Hindlimb muscle (tissue), 1 donor: ENCODE results near the gene FSTL5. TPM values are rescaled to one million over a fixed set of nuclear protein-coding genes. Genes with fewer than 3 reads are reported as not detected.

Source experiments
- DNase-seq: peaks from one replicate; pipeline ENCODE4 v3.0.0-alpha.2; 2013
- polyA plus RNA-seq: library from polyadenylated mRNA; unstranded; fragments of 120-200 nt; gene quantifications from one replicate; pipeline ENCODE4 v1.2.1, GENCODE V29; 2013; ENCODE audit not compliant: insufficient read length

The FSTL5 gene
- polyA plus RNA-seq, 1 donor, result 0.81 TPM

DNA sequence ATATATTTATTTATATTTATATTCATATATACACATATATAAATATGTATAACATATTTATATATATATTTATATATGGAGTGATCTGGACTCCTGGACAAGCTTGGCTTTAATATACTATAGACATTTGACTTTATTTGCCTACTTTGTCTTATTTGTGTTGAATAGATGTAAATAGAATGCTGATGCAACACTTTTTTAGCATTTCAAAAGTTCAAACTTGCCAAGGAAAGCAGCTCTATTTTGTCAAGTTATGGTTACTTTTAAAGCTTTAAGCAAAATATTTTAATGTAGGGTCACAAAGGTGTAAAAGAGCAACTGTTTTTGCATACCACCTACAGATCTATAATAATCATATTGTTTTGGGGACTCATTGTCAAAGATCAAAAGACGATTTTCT lies 61.1 kb downstream of the FSTL5 start:
- no peak for DNase-seq

DNA sequence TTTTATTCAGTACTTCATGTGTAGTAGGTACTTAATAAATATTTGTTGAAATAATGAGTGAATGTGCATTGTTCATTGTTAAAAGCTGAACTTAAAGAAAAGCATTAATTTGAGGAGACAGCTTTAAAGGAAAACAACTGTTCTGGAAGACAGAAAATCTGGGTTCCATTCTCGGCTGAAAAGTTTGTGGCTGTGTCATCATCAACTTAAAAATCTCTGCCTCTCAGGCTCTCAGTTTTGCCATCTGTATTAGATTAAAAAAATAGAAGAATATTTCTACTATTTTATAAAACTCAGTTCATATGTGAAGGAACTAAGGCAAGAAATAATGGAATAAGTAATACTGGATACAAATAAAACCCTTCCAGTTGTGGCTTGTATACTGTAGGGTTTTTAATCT lies 62.5 kb downstream of the FSTL5 start:
- DNase-seq, result no peak

DNA sequence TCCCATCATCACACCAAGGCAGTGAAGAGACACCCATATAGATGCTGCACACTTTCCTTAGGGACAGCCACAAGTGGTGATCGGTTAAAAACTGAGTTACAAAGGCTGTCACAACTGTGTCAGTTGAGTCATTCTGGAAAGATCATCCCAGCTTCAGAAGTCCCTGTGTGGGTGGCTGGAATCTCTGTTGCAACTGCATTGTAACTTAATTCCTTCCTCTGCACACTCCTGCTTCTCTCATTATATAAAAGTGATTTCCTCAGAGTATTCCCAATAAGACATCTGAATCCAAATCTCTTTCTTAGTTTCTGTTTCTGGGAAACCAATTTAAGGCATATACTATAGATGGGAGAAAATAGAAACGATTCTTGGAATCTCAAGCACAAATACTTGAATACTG lies 88.1 kb downstream of the FSTL5 start:
- peak; percentile 19 for DNase-seq

DNA sequence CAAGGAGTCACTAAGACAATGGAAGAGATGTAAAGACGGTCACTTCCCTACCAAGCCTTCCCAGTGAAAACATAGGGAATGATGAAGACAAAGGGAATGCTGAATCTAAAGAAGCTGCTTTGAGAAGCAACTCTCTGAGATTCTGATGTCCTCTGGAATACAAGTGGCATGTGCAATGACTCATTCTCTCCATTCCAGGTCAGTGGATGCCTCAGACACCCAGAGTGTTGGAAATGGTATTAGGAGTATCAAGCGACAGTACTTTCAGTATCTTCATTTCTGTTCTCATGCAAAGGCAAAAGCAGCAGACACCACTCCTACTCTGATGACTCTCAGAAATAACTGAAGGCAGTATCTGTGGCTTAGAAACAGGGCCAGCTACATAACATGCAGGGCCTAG lies 102.6 kb downstream of the FSTL5 start:
- DNase-seq, result no peak

DNA sequence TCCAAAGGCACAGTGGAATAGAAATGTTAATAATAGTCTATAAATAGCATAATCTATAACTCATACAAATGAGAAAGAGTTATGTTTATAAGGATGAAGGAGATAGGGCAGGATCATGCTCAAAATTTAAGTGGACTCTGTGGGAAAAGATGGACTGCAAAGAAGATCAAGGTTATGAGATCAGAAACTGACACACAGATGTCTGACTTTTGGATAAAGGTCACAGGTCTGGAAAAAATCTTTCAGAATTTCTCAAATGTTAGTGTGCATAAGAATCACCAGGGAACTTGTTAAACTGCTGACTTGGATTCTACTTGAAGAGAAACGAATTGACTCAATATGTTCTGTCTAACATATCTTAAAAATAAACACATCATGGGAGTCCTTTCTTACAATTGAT lies 104.1 kb downstream of the FSTL5 start:
- DNase-seq, result no peak

DNA sequence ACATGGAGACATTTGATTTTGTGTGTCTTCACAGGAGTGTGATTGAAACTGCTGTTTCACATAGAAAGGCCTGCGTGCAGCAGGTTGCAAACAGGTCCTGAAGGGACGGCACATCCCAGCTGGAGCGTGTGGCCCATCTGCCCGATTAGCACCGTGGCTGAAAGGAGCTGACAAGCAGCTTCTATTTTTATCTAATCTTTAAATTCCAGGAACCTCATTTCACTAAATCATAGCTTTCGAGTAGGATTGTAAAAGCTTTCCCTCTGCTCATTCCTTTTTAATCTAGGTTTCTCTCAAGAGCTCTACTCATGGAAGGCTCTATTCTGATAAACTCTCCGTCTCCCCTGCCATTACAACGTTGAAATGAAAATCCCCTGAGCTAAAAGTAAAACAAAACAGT lies 106.8 kb downstream of the FSTL5 start:
- DNase-seq, result no peak

DNA sequence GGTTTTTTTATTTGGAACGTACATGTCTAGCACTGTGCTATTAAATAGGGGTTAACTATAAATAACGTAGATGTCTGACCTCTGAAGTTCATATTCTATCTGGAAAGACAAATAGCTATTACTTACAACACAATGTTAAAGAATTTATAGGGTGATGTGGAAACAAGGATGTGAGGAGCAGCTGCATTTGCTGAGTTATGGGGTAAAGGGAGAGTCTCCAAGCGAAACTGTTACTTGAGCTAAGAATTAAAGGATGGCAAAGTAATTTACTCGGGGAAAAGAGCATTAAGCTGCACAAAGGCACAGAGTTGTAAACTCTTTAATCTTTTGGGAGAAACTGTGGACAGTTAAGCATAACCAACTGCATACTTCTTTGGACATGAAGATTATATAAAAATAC lies 117.7 kb downstream of the FSTL5 start:
- peak; percentile 14 for DNase-seq

DNA sequence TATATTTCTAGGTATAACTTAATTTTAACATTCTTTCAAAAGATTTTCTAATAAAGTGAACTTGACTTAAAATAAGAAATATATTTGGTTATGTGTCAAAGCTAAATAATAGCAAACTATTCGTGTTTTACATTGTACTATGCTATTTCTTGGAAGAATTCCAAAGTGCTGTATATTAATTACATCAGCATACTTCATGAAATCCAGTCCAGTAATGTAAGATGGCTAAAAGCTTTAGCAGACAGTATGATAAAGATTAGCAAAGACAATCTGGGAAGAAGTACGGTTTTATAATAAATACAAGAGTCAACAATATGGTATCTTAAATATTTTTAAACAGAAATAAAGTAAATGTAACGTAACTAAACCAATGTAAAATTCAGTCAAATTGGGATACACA lies 125.7 kb downstream of the FSTL5 start:
- DNase-seq, result no peak

DNA sequence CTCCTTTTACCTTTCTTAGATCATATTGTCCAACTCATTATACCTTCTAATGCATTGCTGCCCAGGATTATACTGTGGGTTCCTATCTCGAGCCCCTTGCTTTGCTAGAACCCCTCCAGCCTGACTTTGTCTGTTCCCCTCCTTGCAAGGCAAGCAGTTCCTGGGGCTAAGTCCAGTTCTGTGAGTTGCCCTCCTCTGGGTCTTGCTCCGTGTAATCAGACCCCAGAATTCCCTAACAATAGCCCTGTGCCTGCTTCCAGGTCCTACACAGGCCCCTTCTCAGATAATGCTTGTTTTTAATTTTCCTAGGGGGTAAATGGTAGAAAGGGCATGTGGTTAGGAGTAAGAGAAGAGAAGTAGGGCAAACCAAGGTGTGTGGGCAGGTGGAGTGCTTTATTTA lies 145.9 kb downstream of the FSTL5 start:
- no peak for DNase-seq

DNA sequence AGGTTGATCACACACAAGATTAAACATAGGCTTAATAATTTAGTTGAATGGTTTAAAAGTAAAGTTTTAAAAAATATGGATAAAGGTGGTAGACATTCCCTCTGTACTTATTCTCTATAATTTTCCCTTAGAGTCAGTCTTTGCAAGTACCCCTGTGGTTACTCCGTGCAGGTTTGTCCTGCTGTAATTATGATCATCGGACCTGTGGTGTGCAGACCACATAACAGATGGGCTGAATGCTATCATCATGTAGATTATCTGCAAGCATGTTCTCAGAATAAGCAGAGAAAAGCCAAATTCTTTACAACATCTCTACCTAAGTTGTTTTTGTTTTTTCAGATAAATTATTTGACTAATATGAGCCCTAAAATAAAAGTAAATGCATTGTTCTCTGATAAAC lies 146.8 kb downstream of the FSTL5 start:
- no peak for DNase-seq

DNA sequence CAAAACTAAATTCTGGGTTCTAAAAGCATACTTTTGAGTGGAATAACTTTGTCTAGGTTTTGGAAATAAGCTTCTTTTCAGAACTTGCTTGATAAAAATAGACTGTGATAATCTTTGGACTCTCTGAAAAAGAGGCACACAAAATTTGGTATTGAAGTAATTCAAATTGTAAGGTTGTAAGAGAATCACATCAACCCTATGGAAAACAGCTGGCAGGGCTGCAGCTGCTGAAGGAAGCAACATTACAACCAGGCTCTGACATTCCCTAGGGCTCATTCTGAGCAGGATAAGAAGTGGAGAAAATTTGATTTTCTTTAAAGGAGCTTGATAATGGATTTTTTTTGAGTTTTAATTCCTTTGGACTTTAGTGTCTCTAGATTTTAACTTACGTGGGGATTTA lies 147.6 kb downstream of the FSTL5 start:
- no peak for DNase-seq

DNA sequence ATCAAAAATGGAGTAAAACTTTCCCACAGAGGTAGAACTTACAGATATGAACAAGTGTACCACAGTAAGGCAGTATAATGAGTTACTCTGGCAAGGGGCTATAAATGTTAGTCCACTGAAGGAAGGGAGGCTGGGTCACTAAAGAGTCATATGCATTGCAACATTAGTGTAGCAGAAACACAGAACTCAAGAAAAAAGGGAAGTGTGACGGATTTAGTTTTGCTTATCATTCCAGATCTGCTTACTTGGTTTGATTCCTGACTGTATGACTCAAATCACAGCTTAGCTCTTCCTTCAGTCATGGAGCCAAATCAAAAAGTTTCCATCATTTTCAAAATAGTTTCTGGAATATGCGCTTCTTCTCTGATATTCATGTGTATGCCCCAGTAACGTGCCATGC lies 148.7 kb downstream of the FSTL5 start:
- DNase-seq, result no peak

DNA sequence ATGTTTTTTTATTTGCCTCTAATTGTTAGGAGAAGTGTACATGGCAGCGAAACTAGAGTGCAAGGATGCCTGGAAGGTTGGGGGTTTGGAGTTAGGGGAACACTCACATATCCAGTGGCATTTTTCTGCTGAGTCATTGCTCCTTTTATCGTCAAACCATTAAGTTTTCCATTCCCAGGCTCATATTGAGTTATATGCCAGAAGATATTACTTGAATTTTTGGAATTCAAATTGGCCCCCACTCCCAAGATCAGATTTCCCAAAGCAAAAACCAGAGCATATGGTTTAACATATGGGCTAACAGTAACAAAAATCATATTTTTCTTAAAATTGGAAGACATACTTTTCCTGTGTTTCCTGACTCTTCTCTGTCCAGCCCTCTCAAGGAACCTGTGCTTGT lies 152.7 kb downstream of the FSTL5 start:
- peak; percentile 20 for DNase-seq

DNA sequence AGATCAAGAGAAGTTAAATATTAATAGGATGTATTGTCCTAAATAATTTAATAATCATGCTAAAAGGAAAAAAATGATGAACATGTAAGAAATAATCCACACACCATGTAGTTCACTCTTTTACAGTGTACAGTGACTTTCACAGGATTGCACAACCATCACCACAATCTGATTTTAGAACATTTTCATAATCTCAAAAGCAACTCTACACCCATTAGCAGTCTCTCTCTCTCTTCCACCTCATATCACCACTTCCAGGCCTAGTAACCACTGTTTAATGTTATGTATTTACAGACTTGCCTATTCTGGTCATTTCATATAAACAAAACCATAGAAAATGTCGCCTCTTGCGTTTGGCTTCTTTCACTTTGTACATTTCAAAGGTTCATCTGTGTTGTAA lies 153.4 kb downstream of the FSTL5 start:
- no peak for DNase-seq

DNA sequence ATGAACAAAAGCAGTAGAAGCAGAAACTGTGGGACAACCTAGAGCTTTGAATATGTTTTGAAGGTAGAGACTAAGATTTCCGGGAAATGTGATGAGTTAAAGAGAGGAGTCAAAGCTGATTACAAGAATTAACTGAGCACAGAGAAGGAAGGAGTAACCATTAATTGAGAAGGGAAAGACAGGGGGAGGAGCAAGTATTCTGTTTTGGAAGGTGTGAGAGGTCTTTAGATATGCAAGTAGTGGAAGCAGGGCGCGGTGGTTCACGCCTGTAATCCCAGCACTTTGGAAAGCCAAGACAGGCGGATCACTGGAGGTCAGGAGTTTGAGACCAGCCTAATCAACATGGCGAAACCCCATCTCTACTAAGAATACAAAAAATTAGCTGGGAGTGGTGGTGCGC lies 171.5 kb downstream of the FSTL5 start:
- DNase-seq, result no peak

DNA sequence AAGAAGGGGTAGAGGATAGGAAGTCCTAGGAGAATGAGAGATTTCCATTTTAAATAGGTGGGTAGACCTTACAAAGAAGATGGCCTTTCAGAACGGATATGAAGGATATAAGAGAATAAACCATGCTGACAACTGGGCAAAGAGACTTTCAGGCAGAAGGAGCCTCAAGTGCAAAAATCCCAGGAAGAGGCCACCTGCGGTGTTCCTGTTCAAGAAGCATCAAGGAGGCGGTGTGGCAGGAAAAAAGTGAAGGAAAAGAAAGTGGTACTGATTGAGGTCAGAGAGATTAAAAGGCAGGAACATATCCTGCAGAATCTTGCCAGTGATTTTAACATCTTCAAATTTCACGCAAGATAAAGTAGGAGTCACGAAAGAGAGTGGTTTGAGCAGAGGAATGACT lies 172.0 kb downstream of the FSTL5 start:
- DNase-seq, result no peak

DNA sequence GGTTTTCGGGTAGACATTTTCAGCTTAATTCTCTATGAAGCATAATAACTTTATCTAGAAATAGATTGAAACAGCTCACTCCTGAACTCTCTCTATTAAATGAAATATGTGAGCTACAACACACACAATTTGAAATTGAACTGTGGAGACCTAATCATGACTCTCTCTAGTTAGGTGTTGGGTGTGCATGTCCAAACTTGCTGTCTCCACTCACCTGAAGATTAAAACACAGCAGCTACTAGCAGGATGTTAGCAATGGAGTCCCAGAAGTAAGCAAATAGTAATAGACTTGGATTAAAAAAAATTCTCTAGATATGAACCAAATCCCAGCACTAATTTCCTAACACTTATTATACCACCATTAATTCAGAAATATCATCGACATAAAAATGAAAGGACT lies 173.1 kb downstream of the FSTL5 start:
- DNase-seq, result no peak

DNA sequence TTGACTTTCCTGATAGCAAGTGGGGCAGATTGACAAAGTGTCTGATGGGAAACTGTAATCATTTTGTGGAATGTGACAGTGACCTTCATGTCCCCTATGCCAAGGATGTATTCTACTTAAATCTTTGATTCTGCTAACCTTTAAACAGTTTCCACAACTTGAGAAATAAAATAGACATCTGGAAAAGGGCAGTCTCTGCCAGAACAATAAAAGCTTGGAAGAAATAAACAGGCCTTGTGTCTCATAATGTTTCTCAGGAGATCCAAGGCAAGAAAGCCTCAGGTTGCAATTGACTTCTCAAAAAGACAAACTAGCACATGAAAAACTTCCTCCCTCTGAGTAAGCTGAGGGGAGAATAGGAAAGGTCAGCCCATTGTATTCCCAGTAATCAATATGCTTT lies 174.9 kb downstream of the FSTL5 start:
- DNase-seq, result peak; percentile 18

DNA sequence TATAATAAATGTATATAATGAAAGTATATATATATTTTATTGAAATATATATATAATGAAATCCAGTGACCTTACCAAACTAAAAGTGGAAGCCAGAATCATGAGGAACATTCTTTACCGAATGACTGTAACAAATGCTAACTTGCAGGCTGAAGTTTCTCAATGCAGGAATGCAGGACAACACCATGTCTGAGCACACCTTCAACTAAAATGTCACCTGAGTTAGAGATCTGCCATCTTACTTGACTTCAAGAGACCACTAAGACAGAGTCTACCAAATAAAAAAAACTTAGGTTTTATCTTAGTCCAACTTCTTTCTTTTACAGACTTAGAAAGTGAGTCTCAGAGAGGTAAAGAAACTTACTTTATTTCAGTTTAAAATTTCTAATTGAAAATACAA lies 176.2 kb downstream of the FSTL5 start:
- no peak for DNase-seq

DNA sequence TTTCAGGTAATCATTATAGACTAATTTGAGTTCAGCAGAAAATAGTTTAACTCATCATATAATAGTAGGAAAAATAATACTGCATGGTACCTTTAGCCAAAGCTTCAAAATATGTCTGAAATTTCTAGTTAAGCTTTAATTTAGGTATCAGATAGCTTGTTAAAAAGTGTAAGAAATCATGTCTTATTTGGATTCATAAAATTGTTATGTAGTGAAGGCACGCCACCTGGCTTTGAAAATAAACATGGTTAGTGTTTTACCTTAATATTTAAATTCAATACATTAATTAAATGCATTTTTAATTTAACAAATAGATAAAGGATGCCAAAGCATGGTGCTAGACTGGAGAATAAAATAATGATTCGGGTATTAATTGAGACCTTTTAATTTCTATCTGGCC lies 211.4 kb downstream of the FSTL5 start:
- DNase-seq, result no peak

DNA sequence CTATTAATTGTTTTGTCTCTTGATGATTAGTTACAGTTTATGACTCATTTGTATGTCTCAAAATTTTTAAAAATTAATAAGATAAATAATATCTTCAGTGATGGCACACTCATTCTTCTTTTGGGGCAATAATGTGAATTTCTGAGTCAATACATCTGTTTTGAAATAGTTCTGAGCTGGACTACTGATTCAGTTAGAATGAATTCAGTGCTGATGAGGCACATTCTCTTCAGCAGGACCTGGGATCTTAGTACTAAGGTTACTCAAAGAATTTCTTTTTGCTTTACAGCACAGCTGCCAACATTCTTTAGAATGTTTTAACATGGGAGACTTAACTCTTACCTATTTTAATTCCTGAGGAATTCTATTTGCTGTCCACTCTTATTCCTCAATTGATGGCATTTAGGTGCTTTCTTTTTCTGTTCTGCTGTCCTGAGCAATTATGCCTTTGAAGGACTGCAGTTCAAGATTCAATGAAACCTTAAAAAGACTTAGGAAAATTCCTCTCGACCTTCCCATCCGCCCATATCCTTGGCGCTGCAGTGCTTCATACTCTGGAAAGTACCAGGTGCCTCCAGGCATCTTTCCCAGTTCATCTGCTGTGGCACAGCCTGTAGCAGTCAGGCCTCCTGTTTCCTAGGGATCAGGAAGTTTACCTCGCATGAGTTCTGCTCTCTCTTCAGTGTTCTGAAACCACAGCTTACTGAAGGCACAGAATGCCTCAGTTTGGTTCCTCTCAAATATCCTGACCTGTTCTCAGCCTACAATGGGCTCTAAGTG lies 213.7 kb downstream of the FSTL5 start:
- DNase-seq, result no peak

DNA sequence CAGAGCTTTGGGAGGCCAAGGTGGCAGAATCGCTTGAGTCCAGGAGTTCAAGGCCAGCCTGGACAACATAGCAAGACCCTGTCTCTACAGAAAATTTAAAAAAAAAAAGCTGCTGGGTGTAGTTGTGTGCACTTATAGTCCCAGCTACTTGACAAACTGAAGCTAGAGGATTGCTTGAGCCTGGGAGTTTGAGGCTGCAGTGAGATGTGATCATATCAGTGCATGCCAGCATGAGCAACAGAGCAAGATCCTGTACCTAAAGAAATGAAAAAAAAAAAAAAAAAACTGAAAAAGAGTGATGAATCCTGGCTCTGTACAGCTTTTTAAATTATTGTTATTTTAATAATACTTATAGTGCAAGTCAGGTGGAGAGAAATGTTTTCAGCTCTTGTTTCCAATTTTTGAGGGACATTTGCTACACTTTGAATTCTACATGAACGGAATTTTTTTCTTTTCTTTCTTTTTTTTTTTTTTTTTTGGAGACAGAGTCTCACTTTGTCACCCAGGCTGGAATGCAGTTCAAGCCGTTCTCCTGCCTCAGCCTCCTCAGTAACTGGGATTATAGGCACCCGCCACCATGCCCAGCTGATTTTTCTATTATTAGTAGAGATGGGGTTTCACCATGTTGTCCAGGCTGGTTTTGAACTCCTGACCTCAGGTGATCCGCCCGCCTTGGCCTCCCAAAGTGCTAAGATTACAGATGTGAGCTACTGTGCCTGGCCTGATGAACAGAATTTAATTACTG lies 215.6 kb downstream of the FSTL5 start:
- DNase-seq, result no peak

DNA sequence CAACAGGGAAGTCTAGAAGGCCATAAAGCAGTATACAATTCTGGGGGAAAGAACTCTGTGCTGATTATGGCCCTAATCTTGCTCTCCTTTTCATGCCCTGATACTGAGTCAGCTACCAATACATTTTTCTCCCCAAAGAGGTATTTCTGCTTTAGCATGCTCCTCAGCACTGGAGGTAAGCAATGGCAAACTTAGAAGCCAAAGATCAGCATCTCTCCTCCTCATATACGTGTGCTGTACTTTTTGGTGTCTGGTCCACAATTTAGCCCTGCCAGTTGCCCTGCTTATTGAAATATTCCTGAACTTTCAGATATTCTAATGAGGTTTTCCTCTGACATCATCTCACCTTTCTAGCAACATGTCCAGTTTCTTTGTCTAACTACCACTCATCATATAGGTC lies 226.2 kb downstream of the FSTL5 start:
- no peak for DNase-seq
